Small intestine (tissue), 7 donors: ENCODE results near the gene ZNF335. TPM values are rescaled to one million over a fixed set of nuclear protein-coding genes. Genes with fewer than 3 reads are reported as not detected.

Experiments
- DNase-seq, 2 donors: peaks; one replicate each; pipeline versions ENCODE4 v3.0.0 to v3.0.0-alpha.2; 2013
- FAIRE-seq: peaks from 2 replicates; lab custom pipeline; 2012; peaks lifted over from hg19 to GRCh38; lab: Jason Lieb, UNC
- H3K27ac ChIP-seq, 3 donors: one replicate each; pipeline ENCODE4 v1.5.1; 2013; ENCODE audit warnings: low read length in 2 of 3, mild to moderate bottlenecking in 2 of 3, control low read depth in 1 of 3, inconsistent platforms in 1 of 3, low read depth in 1 of 3, moderate library complexity in 1 of 3
- H3K27me3 ChIP-seq, 3 donors: one replicate each; pipeline ENCODE4 v1.6.1; 2013; ENCODE audit warnings: low read length in 3 of 3, inconsistent platforms in 1 of 3; ENCODE audit not compliant: control insufficient read depth in 3 of 3, insufficient read depth in 3 of 3
- H3K36me3 ChIP-seq, 3 donors: one replicate each; pipeline ENCODE4 v1.6.1; 2013; ENCODE audit warnings: low read length in 3 of 3, inconsistent platforms in 1 of 3, low read depth in 1 of 3, mild to moderate bottlenecking in 1 of 3, moderate library complexity in 1 of 3; ENCODE audit not compliant: control insufficient read depth in 3 of 3, insufficient read depth in 2 of 3
- H3K4me1 ChIP-seq, 3 donors: one replicate each; pipeline ENCODE4 v1.6.1; 2013; ENCODE audit warnings: low read length in 2 of 3, inconsistent platforms in 1 of 3, low read depth in 1 of 3, mild to moderate bottlenecking in 1 of 3, moderate library complexity in 1 of 3; ENCODE audit not compliant: control insufficient read depth in 3 of 3, insufficient read depth in 2 of 3
- H3K4me3 ChIP-seq, 3 donors: one replicate each; pipeline ENCODE4 v1.5.1; 2013; ENCODE audit warnings: low read length in 3 of 3, control low read depth in 1 of 3, inconsistent platforms in 1 of 3, low read depth in 1 of 3, mild to moderate bottlenecking in 1 of 3, moderate library complexity in 1 of 3
- H3K9me3 ChIP-seq, 2 donors: one replicate each; pipeline ENCODE4 v1.6.1; 2013; ENCODE audit warnings: low read depth in 1 of 2, low read length in 1 of 2; ENCODE audit not compliant: control insufficient read depth in 2 of 2, insufficient read depth in 1 of 2
- WGBS, 3 donors: extraction: QIAGEN DNeasy Blood & Tissue Kit; methylation state at CpG; one replicate each; pipeline ENCODE4 v1.1.7; 2013; 5-methylcytosine and 5-hydroxymethylcytosine counted together
- polyA plus RNA-seq, 4 donors: library from polyadenylated mRNA; stranded (reverse) in 3 of 4; unstranded in 1 of 4; fragments of 200-250 nt in 3 of 4; fragments of 120-200 nt in 1 of 4; gene quantifications; one replicate each; pipeline versions ENCODE4 v1.2.1 to v1.2.3, GENCODE V29; 2013
- donor health status: healthy with polysubstance abuse.
- donor health status: control.
- donor health status: control.
- donor health status: Bipolar disorder and iron deficiency.
- donor health status: healthy.

ZNF335 gene
- polyA plus RNA-seq, 4 donors = 10.7 to 20.8 (median 13.1) TPM

DNA sequence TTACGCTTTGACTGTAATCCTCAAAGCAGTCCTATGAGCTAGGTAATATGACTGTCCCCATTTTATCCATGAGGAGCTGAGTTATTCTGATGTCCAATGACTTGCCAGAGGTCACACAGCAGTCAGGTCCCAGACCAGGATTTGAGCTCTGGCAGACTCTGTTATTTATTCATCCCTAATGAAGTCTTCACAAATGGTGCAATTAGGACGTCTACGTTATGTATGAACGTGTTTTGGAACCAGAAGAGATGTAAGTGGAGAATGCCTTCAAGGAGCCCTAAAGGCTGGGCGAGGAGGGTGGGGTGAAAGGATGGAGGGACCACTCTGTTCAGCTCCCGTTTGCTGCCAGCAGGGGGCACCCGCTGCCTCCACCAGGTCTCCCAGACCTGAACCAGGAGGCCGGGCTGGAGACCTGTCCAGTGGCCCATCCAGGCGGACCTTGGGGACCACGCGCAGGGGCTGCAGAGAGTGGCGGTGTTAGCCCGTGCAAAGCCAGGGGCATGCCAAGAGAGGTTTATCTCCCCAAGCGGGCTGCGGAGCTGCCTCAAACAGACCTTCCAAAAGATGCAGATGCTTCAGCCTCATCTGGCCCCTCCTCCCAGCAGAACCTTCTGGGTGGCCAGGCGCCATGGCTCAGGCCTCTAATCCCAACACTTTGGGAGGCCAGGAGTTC, 15.2 kb upstream of the ZNF335 start:
- WGBS, 3 donors = 6 to 10% (median 10%) methylated on average over 13 to 16 of the region's 16 CpGs
- Histone ChIP-seq H3K4me3 (no peak overlapping the region), H3K9me3 (no peaks in the 10 kb centered on the region), H3K36me3 (no peaks in the 10 kb centered on the region), H3K27me3 (no peaks in the 10 kb centered on the region), H3K4me1 (no peaks in the 10 kb centered on the region), H3K27ac (no peak overlapping the region)
- FAIRE-seq (no peak), DNase-seq (peak; percentile 44 to 64)

DNA sequence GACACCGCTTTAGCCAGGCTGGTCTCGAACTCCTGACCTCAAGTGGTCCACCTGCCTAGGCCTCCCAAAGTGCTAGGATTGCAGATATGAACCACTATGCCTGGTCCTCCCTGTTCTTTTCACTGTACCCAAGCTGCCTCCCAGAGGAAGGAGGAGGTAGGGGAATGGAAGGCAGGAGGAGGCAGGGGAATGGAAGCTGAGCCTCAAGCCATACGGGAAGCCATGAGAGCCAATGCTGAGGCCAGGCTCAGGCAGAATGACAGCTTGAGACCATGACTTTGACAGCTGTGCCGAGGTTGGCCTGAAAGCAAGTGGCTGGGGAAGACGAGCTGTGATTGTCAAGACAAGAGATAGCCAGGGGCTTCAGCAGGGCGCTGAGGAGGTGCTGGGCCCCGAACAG, 13.6 kb upstream of the ZNF335 start:
- H3K4me3 ChIP-seq = no peak overlapping the region
- no peaks in the 10 kb centered on the region for H3K9me3 ChIP-seq
- FAIRE-seq (no peak), DNase-seq (no peak)
- no peaks in the 10 kb centered on the region for H3K4me1 ChIP-seq
- no peak overlapping the region for H3K27ac ChIP-seq
- no peaks in the 10 kb centered on the region for H3K27me3 ChIP-seq
- H3K36me3 ChIP-seq = no peaks in the 10 kb centered on the region
- 55 to 62% (median 61%) methylated on average over 7 of the region's 7 CpGs for WGBS, 3 donors

DNA sequence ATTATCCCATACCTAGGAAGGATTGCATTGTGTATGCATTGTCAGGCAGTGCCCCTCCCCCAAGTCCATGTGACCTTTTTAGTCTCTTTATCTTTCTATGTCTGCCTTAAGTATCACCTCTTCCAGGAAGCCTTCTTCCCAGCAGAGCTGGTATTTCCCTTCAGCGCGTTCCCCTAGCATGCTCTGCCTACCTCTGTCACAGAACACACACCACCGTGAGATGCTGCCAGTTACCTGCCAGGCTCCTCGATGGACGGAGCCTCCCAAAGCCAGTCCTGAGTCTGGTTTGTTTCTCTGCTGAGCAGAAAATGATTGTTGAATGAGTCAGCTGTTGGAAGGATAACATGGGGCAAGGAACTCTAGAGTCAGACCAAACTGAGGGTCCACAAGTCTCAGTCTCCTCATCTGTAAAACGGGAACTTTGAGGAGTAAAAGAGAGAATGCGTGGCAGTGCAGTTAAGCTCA, 11.3 kb upstream of the ZNF335 start:
- no peak for FAIRE-seq
- no peaks in the 10 kb centered on the region for H3K36me3 ChIP-seq
- no peaks in the 10 kb centered on the region for H3K4me1 ChIP-seq
- no peaks in the 10 kb centered on the region for H3K27me3 ChIP-seq
- WGBS, 3 donors = 56 to 61% (median 61%) methylated on average over 7 of the region's 7 CpGs
- H3K9me3 ChIP-seq = no peaks in the 10 kb centered on the region
- H3K4me3 ChIP-seq = no peak overlapping the region
- H3K27ac ChIP-seq = no peak overlapping the region
- no peak for DNase-seq

DNA sequence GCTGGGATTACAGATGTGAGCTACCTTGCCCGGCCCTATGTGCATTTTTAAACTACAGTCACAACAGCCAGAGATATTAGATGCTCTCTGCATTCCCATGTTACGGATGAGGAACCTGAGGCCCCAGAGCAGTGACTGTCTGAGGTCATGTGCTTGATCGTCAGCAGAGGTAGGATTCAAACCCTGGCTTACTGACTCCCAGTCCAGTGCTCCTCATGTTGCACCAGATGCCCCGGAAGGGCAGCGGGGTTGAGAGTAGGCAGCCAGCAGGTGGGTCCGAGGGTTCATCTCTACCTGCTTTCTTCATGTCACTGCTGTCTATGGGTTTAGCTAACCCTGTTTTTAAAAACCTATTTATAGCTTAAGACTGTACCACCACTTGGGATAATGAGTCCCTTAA, 9.3 kb upstream of the ZNF335 start:
- no peak overlapping the region for H3K4me3 ChIP-seq
- WGBS, 3 donors = 86 to 93% (median 92%) methylated on average over 6 of the region's 6 CpGs
- no peaks in the 10 kb centered on the region for H3K4me1 ChIP-seq
- no peak overlapping the region for H3K27ac ChIP-seq
- no peak for FAIRE-seq
- H3K36me3 ChIP-seq = no peaks in the 10 kb centered on the region
- H3K9me3 ChIP-seq = no peaks in the 10 kb centered on the region
- H3K27me3 ChIP-seq = peaks cover 0 to under 1% (median 0%) of the 10 kb centered on the region in 3 donors
- no peak for DNase-seq

DNA sequence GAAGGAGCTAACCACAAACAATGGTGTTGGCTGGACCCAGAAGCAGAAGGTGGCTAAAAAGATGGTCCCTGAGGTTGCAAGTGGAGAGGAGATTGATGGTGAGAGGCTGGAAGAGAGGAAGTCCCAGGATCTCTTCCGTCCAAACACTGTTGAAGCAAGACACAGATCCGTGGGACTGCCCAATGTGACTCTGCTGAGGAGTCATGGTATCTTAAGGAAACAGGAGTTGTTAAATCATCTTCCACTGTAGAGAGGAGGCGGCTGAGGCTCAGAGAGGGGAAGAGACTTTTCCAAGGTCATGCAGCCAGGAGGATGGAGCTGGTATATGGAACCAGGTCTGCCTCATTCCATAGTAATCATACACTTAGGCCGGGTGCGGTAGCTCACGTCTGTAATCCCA, 4.1 kb upstream of the ZNF335 start:
- Histone ChIP-seq H3K27me3 (peaks cover 0 to 3% (median 0%) of the 10 kb centered on the region in 3 donors), H3K9me3 (no peaks in the 10 kb centered on the region), H3K4me1 (peaks cover 0 to 5% (median 0%) of the 10 kb centered on the region in 3 donors), H3K4me3 (no peak overlapping the region), H3K36me3 (no peaks in the 10 kb centered on the region), H3K27ac (no peak overlapping the region)
- FAIRE-seq (no peak), DNase-seq (no peak)
- WGBS, 3 donors = 81 to 86% (median 84%) methylated on average over 6 of the region's 6 CpGs

DNA sequence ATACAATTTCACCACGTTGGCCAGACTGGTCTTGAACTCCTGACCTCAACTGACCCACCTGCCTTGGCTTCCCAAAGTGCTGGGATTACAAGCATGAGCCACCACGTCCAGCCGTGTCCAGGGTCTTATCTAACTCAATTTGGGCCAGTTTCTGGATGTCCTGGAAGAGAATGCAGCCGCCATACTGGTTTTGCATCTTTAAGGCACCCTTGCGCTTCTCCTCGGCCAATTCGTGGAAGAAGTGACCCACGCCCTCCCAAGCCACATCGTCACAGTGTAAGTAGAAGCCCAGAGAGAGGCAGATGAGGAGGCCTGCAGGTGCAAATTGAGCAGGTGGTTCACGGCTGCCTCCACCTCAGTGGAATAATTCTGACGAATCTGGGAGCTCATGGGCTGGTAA, 3.7 kb upstream of the ZNF335 start:
- no peak overlapping the region for H3K4me3 ChIP-seq
- WGBS, 3 donors = 79 to 87% (median 83%) methylated on average over 11 of the region's 11 CpGs
- peaks cover 0 to 7% (median under 1%) of the 10 kb centered on the region in 3 donors for H3K4me1 ChIP-seq
- DNase-seq = no peak
- H3K27ac ChIP-seq = no peak overlapping the region
- no peak for FAIRE-seq
- H3K36me3 ChIP-seq = no peaks in the 10 kb centered on the region
- no peaks in the 10 kb centered on the region for H3K9me3 ChIP-seq
- peaks cover 0 to 3% (median 0%) of the 10 kb centered on the region in 3 donors for H3K27me3 ChIP-seq

DNA sequence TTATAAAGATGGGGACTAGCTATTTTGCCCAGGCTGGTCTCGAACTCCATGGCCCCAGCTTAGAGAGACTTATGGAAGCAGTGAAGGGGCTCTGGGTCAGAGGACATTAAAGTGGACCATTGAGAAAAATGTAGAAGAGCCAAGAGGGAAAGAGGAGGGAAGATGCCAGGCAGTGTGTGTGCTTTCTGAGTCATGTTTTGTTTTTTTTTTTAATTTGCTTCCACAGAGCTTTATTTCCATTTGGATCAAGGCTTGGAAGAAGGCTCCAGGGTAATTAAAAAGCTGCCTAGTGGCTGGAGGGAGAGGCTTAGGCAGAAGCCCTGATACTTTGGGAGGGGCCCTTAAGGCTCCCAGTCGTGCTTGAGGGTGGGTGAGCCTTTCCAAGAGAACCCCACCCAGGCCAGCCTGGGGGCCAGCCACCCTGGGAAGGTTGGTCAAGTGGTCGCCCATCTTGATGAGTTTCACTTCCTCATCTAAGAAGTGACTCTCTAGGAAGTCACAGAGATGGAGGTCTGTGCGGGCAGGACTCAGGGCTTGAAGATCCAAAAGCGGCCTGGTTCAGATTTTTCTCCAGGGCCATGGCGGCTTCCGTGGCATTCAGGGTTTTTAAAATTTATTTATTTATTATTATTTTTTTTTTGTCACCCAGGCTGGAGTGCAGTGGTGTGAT, 3.0 kb upstream of the ZNF335 start:
- H3K36me3 ChIP-seq = peaks cover 0 to 1% (median 0%) of the 10 kb centered on the region in 3 donors
- 76 to 81% (median 78%) methylated on average over 7 of the region's 7 CpGs for WGBS, 3 donors
- H3K27me3 ChIP-seq = peaks cover 0 to 3% (median 0%) of the 10 kb centered on the region in 3 donors
- no peak for DNase-seq
- H3K4me3 ChIP-seq = no peak overlapping the region
- FAIRE-seq = no peak
- H3K9me3 ChIP-seq = no peaks in the 10 kb centered on the region
- H3K4me1 ChIP-seq = peaks cover 0 to 12% (median 7%) of the 10 kb centered on the region in 3 donors
- no peak overlapping the region for H3K27ac ChIP-seq

DNA sequence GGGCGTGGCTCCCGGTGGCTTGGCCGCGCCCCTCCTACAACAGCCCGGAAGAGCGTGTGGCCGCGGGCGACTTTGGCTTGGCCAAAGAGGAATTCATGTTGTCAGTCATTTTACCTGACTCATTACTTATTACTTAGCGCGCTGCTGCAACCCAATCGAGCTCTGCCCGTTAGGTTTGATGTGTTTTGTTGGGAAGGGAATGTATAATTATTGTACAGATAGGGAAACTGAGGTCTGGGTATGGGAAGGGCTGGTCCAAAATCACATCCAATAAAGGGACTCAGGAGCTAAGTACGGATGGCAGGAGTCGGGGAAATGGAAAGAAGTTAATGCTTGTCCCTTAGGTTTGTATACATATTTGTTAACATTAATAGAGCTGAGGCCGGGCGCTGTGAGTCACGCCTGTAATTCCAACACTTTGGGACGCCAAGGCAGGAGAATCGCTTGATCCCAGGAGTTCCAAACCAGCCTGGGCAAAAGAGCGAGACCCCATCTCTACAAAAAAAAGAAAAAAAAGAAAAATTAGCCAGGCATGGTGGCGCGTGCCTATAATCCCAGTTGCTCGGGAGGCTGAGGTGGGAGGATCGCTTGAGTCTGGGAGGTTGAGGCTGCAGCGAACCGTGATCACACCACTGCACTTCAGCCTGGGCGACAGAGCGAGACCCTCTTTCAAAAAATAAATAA, 639 bp upstream of the ZNF335 start:
- Histone ChIP-seq H3K27me3 (peaks cover 0 to 3% (median 0%) of the 10 kb centered on the region in 3 donors), H3K4me3 (peak overlapping the region in 2 of 3 donors; percentile 72 to 99), H3K27ac (peak overlapping the region; percentile 66 to 100 (median 98)), H3K9me3 (no peaks in the 10 kb centered on the region), H3K4me1 (peaks cover 0 to 12% (median 8%) of the 10 kb centered on the region in 3 donors), H3K36me3 (peaks cover 0 to 23% (median 2%) of the 10 kb centered on the region in 3 donors)
- FAIRE-seq = no peak
- WGBS, 3 donors = 42 to 43% (median 42%) methylated on average over 29 of the region's 29 CpGs
- DNase-seq = peak in 1 of 2 donors; percentile 96
